GM19467 (cell line): ENCODE data around the gene GGACT.

Experiments
- ATAC-seq: cut with Tn5 transposase; IDR thresholded peaks from one replicate; pipeline ENCODE4 v1.9.1; 2021; ENCODE audit warnings: mild to moderate bottlenecking, moderate library complexity; ENCODE audit not compliant: unreplicated experiment

GGACT gene

DNA sequence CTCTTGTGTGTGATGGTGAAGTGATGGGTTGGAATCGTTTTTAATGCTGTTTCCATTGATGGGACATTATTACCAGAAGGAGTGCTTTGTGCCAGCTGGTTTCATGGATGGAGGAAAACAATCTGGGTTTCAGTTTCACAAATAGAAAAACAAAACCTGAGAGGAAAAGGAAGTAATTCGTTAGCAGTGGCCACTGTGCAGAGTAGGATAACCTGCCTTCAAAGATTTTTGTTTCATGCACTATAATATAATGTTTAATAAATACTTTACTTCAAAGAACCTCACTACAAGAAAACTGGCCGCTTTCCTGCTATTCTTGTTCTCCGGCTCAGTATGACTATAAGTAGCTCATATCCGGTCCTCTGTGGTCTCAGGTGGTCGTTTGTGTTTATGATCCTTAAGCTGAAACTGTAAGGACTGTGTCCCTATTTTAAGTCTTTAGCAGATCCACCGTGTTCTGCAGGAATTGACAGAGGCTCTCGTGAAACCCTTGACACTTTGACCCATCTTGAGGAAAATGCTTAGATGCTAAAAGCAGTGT is 104.7 kb downstream of the GGACT start:
- ATAC-seq: no peak

DNA sequence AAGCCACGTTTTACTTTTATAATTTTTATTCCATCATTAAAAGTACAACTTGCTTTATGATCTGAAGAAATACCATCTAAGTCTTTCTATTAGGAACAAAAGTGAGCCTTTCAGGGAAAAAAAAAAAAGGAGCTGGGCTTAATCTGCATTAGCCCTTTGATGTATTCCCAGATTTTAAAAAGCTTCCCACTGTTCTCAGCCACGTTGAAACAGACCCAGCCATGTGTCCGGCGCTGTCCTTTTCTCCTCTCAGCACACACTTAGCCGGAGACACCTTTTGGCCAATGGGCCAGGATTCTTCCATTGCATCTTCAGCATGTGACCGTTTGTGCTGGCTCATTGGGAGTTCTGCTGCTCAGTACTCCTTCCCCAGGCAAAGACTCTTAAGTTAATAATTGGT is 105.5 kb downstream of the GGACT start:
- ATAC-seq: no peak

DNA sequence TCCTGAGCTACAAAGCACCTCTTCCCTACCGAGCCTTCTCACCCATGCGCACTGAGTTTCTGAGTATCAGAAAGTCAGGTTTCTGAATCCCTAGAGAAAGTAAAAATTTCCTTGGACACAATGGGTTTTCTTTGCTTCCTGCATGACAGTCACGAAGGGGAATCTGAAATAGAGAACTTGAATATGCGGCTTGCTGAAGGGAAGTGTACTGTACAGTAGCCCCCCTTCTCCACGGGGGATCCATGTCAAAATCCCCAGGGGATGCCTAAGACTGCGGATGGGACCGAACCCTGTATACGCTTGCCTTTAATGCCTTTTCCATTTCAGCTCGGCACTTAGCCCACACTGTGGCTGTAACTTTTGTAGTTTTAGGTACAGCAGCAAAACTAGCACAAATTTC is 107.9 kb downstream of the GGACT start:
- no peak for ATAC-seq
